Activated naive CD8-positive, alpha-beta T cell (primary cell): ENCODE measurements around the gene TBCK.

ENCODE experiments used
- H3K27ac Mint-ChIP-seq: one replicate; pipeline ENCODE4 v1.8.0; 2021; ENCODE audit warnings: mixed read lengths
- H3K27me3 Mint-ChIP-seq: one replicate; pipeline ENCODE4 v1.8.0; 2021; ENCODE audit warnings: mixed read lengths
- H3K36me3 Mint-ChIP-seq: one replicate; pipeline ENCODE4 v1.8.0; 2021; ENCODE audit warnings: mixed read lengths
- H3K4me1 Mint-ChIP-seq: one replicate; pipeline ENCODE4 v1.8.0; 2021; ENCODE audit warnings: low read depth, mixed read lengths
- H3K4me3 Mint-ChIP-seq: one replicate; pipeline ENCODE4 v1.8.0; 2021; ENCODE audit warnings: mild to moderate bottlenecking, mixed read lengths
- H3K9me3 Mint-ChIP-seq: one replicate; pipeline ENCODE4 v1.8.0; 2021; ENCODE audit warnings: low read depth, mixed read lengths

The TBCK gene

DNA sequence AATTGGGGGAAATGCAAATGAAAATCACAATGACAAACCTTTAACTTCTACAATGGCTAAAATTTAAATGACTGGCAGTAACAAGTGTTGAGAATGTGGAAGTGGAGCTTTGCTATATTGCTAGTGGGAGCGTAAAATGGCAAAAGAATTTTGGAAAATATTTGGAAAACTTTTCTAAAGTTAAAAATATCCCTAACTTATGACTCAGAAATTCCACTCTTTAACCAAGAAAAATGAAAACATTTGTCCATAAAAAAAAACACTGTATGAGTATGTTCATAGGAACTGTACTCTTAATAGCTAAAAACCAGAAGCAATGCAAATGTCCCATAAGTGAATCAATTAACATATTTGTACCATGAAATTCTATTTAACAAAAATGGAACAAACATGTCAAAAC lies 3.6 kb downstream of the TBCK start:
- H3K27ac Mint-ChIP-seq, result peak overlapping the region; percentile 77
- H3K36me3 Mint-ChIP-seq, result peaks cover 2% of the 10 kb centered on the region
- no peaks in the 10 kb centered on the region for H3K27me3 Mint-ChIP-seq
- H3K9me3 Mint-ChIP-seq, result no peaks in the 10 kb centered on the region
- H3K4me1 Mint-ChIP-seq, result peaks cover 48% of the 10 kb centered on the region
- H3K4me3 Mint-ChIP-seq, result no peak overlapping the region

DNA sequence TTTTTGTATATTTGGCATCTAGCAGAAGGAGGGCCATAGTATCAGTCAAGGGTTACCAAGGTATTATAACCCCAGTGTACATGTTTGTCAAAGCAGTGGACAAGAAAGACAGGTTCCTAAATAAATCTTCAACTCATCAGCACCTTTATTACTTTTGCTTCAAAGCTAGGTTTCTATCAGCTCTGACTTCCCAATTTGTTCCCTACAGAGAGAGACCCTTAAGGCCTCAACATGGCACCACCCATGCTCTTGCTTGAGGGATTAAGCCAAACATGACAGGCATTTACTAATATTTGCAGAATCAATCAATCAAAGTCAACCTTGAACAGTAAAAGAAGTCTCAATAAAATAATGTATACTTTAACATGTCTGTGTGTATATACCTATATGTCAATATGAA lies 9.4 kb downstream of the TBCK start:
- Mint-ChIP-seq H3K4me1 (peaks cover 36% of the 10 kb centered on the region), H3K27ac (no peak overlapping the region), H3K36me3 (peaks cover 20% of the 10 kb centered on the region), H3K4me3 (no peak overlapping the region), H3K9me3 (no peaks in the 10 kb centered on the region), H3K27me3 (no peaks in the 10 kb centered on the region)

DNA sequence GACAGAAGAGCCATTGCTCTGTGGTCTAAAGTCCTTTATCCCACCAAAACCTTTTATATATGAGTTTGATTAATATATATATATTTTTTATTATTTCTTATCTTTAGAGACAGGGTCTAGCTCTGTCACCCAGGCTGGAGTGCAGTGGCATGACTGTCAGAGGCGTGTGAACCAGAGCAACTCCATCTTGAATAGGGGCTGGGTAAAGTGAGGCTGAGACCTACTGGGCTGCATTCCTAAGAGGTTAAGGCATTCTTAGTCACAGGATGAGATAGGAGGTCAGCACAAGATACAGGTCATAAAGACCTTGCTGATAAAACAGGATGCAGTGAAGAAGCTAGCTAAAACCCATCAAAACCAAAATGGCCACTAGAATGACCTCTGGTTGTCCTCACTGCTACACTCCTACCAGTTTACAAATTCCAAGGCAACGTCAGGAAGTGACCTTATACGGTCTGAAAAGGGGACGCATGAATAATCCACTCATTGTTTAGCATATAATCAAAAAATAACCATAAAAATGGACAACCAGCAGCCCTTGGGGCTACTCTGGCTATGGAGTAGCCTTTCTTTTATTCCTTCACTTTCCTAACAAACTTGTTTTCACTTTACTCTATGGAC lies 10.5 kb downstream of the TBCK start:
- Mint-ChIP-seq H3K27me3 (no peaks in the 10 kb centered on the region), H3K27ac (no peak overlapping the region), H3K36me3 (peaks cover 21% of the 10 kb centered on the region), H3K9me3 (no peaks in the 10 kb centered on the region), H3K4me1 (peaks cover 35% of the 10 kb centered on the region), H3K4me3 (no peak overlapping the region)

DNA sequence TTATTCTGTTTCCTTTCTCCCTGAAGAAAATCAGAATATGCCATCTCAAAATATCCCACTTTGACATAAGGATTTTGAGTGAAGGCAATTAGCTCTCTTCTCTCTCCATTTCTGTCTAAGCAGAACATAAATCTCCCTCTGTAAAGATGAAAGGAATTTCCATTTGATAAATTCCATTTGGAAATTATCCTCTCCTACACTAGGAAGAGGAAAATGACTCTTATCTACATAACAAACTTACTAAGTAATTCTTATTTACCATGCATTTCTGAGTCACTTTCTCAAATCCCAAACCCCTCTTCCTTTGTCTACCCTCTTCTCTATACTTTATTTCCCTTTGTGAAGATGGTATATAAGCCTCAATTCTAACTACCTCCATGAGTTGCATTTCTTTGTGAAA lies 11.4 kb downstream of the TBCK start:
- Mint-ChIP-seq H3K9me3 (no peaks in the 10 kb centered on the region), H3K27me3 (no peaks in the 10 kb centered on the region), H3K4me1 (peaks cover 30% of the 10 kb centered on the region), H3K27ac (no peak overlapping the region), H3K36me3 (peaks cover 26% of the 10 kb centered on the region), H3K4me3 (no peak overlapping the region)

DNA sequence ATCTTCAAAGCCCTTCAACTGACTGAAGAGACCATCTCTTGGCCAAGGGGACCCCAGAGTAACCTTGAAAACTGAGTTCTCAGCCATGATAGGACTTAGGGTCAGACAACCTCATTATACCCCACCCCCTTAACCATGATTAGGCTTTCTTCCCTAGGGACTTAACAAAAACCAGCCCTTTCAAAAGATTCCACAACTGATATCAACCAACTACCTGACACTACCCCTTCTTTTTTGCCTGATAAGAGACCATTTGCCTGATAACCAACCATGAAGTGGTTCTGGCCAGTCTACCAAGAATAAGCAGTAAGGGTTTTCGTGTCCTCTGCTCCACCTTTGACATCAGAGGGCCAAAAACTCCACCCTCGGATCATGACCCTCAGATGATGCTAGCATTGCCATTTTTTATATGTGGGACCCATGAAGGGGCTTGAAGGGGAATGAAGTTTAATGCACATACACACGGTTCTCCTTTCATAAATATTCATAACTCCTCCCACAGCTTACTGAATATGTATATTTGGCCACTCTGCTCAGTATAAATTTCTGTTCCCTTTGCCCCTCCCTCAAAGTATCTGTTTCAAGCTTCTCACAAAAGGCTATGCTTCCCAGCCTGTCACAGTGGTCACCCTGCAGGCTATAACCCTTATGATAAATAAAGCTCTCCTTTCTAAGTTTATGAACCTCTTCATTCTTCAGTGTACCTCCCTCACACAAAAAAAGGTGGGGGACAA lies 12.3 kb downstream of the TBCK start:
- no peak overlapping the region for H3K27ac Mint-ChIP-seq
- no peak overlapping the region for H3K4me3 Mint-ChIP-seq
- peaks cover 28% of the 10 kb centered on the region for H3K4me1 Mint-ChIP-seq
- no peaks in the 10 kb centered on the region for H3K27me3 Mint-ChIP-seq
- H3K9me3 Mint-ChIP-seq, result no peaks in the 10 kb centered on the region
- peaks cover 27% of the 10 kb centered on the region for H3K36me3 Mint-ChIP-seq

DNA sequence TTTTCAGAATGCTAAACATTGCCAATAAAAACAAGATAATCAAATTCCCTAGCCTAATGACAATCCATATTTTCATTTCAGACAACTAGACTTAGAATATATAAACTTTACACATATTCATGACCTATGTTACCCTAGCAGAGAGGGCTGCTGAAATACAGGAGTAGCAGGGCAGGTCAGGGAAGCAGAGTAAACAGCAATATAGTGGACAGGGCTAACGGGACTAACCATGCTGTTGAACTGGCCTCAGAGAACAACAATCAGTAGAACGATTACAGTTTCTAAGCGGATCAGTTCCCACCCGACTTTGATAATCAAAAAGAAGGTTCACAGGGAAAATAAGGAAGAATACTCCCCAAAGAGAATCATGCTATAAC lies 14.0 kb downstream of the TBCK start:
- Mint-ChIP-seq H3K4me3 (no peak overlapping the region), H3K36me3 (peaks cover 26% of the 10 kb centered on the region), H3K9me3 (no peaks in the 10 kb centered on the region), H3K4me1 (peaks cover 27% of the 10 kb centered on the region), H3K27me3 (no peaks in the 10 kb centered on the region), H3K27ac (no peak overlapping the region)

DNA sequence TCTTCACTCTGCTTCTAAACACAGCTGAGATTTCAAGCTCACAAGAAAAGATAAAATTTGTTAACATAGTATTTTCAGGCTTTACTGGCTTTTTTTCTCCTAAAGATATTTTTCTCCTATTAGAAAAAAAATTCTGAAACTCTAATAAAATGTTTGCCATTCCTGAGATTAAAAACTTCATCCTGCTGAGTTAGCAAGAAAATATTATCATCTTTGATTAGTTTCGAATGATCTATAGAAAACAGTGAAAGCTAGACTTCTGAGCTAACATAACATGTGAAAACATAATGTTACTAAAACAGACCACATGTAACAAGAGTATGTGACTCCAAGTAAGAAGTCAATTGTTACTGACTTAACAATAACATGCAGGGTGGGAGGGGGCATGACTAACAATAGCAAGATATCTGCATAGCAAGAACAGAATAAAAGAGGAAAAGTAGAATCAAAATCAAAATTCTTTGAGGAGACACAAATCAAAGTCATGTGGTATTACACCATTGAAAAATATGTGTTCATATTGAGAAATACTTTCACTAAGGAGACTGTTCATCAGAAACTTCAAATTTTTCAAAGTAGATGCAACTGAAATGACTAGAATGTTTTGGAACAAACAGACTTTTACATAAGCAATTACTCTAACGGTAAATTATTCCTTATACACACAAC lies 14.5 kb downstream of the TBCK start:
- Mint-ChIP-seq H3K27ac (no peak overlapping the region), H3K4me3 (no peak overlapping the region), H3K36me3 (peaks cover 24% of the 10 kb centered on the region), H3K27me3 (no peaks in the 10 kb centered on the region), H3K9me3 (no peaks in the 10 kb centered on the region), H3K4me1 (peaks cover 24% of the 10 kb centered on the region)

DNA sequence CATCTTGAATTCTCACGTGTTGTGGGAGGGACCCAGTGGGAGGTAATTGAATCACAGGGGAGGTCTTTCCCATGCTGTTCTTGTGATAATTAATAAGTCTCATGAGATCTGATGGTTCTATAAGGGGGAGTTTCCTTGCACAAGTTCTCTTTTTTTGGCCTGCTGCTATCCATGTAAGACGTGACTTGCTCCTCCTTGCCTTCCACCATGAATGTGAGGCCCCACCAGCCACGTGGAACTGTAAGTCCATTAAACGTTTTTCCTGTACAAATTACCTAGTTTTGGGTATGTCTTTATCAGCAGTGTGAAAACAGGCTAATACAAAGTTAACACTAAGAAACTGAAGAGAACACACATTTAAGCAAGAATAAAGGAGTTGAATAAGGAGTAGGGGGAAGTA lies 16.0 kb downstream of the TBCK start:
- no peaks in the 10 kb centered on the region for H3K9me3 Mint-ChIP-seq
- no peaks in the 10 kb centered on the region for H3K27me3 Mint-ChIP-seq
- peaks cover 28% of the 10 kb centered on the region for H3K36me3 Mint-ChIP-seq
- no peak overlapping the region for H3K4me3 Mint-ChIP-seq
- no peak overlapping the region for H3K27ac Mint-ChIP-seq
- peaks cover 27% of the 10 kb centered on the region for H3K4me1 Mint-ChIP-seq

DNA sequence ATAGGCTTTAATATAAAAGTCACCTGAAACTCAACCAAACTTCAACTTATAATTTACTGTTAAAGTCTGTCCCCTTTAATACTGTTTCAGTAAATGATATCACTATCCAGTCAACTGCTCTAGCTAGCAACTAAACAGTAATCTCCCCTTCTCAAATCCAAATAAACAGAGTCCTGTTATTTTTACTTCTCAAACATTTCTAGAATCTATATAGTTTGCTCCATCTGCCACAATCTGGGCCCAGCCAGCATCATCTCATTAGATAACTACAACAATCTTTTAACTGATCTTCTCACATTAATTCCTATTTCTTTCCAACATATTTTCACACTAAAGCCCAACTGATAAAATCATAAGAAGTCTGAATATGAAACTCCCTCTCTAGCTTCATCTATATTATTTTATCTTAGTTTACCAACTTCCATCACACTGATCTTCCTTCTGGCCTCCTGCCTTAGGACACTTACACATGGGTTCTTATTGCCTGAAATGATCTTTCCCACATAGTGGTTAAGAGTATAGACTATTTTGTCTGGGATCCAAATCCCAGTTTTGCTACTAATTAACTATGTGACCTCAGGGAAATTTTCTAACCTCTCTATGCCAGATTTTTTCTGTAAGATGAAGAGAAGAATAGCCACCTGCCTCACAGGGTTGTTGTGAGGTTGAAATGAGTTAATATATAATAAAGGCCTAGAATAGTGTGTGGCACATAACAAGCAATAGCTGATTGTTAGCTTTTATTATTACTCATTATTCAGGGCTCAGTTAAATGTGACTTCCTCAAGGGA lies 18.6 kb downstream of the TBCK start:
- H3K36me3 Mint-ChIP-seq, result peaks cover 23% of the 10 kb centered on the region
- H3K9me3 Mint-ChIP-seq, result no peaks in the 10 kb centered on the region
- H3K27ac Mint-ChIP-seq, result no peak overlapping the region
- H3K4me3 Mint-ChIP-seq, result no peak overlapping the region
- no peaks in the 10 kb centered on the region for H3K27me3 Mint-ChIP-seq
- peaks cover 17% of the 10 kb centered on the region for H3K4me1 Mint-ChIP-seq

DNA sequence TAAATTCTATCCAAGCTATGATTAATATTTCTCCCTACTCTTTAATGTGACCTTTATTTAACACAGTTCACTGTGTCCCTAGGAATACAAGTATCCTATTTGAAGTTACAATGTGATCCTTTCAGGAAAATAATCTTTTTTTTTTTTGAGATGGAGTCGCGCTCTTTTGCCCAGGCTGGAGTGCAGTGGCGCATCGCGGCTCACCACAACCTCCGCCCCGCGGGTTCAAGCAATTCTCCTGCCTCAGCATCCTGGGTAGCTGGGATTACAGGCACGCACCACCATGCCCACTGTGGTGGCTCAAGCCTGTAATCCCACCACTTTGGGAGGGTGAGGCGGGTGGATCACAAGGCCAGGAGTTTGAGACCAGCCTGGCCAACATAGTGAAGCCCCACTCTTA lies 21.9 kb downstream of the TBCK start:
- Mint-ChIP-seq H3K27me3 (no peaks in the 10 kb centered on the region), H3K9me3 (no peaks in the 10 kb centered on the region), H3K36me3 (peaks cover 18% of the 10 kb centered on the region), H3K4me1 (peaks cover 7% of the 10 kb centered on the region), H3K4me3 (no peak overlapping the region), H3K27ac (no peak overlapping the region)

DNA sequence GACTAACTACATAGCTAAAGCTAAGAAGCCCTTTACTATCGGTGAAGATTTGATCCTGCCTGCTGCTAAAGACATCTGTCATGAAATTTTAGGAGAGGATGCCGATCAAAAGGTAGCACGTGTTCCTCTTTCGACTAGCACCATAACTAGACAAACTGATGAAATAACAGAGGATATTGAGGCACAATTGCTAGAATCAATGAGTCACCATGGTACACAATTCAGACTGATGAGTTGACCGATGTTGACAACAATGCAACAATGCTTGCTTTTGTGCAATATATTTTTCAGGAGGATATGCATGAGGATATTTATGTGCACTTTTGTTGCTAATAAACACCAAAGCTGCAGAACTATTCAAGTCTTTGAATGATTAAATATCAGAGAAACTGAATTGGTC lies 24.3 kb downstream of the TBCK start:
- H3K4me1 Mint-ChIP-seq, result peaks cover 3% of the 10 kb centered on the region
- no peak overlapping the region for H3K4me3 Mint-ChIP-seq
- no peak overlapping the region for H3K27ac Mint-ChIP-seq
- H3K36me3 Mint-ChIP-seq, result peaks cover 21% of the 10 kb centered on the region
- H3K27me3 Mint-ChIP-seq, result no peaks in the 10 kb centered on the region
- no peaks in the 10 kb centered on the region for H3K9me3 Mint-ChIP-seq

DNA sequence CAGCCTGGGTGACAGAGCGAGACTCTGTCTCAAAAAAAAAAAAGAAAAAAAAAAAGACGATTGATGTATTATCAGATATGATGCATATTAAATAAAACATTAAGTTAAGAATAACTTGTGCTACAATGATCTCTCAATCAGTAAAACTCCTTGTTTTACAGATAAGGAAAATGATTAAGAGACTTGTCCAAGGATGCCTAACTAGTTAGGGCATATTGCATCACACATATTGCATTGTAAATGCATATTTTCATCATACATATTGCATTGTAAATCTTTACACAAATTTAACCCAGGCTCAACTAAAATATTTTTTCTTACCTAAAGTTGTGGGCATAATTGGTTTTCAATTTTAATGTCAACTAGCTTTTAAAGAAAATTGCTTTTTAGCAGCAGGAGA lies 26.3 kb downstream of the TBCK start:
- no peaks in the 10 kb centered on the region for H3K27me3 Mint-ChIP-seq
- H3K4me1 Mint-ChIP-seq, result peaks cover 8% of the 10 kb centered on the region
- no peaks in the 10 kb centered on the region for H3K9me3 Mint-ChIP-seq
- no peak overlapping the region for H3K4me3 Mint-ChIP-seq
- H3K36me3 Mint-ChIP-seq, result peaks cover 14% of the 10 kb centered on the region
- H3K27ac Mint-ChIP-seq, result no peak overlapping the region

DNA sequence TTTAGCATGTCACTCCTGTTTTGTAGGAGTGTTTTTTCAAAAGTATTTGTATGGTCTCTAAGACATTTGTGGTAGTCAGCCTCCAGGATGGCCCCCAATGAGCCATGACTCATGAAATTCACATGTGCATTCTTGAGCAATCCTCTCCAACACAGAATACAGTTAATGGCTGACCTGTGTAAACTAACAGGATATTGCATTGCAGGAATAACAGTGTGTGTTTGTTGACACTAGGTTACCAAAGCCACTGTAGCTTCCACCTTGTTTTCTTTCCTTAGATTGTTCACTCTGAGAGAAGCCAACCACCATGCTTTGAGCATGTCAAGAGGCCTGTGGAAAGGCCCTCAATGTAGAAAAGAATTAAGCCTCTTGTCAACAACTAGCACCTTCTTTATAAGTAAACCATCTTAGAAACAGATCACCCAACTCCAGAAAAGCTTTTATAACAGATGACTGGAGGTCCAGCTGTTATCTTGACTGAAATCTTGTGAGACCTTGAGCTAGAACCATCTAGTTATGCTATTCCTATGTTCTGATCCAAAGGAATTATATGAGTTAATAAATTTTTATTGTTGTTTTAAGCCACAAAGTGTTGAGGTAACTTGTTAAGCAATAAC lies 28.5 kb downstream of the TBCK start:
- Mint-ChIP-seq H3K4me3 (no peak overlapping the region), H3K4me1 (peaks cover 11% of the 10 kb centered on the region), H3K27ac (no peak overlapping the region), H3K9me3 (no peaks in the 10 kb centered on the region), H3K27me3 (no peaks in the 10 kb centered on the region), H3K36me3 (peaks cover 21% of the 10 kb centered on the region)

DNA sequence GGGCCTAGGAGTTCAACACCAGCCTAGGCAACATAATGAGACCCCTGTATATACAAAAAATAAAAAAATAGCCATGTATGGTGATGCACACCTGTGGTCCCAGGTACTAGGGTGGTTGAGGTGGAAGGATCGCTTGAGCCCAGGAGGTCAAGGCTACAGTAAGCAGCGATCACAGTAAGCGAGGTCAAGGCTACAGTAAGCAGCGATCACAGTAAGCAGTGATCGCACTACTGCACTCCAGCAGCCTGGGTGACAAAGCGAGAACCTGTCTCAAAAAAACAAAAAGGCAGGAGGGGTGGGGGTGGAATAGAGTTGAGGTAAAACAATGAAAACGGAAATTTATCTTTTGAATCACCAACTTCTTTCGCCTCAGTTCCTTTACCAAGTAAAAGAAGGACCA lies 29.4 kb downstream of the TBCK start:
- Mint-ChIP-seq H3K4me1 (peaks cover 11% of the 10 kb centered on the region), H3K27ac (no peak overlapping the region), H3K36me3 (peaks cover 23% of the 10 kb centered on the region), H3K4me3 (no peak overlapping the region), H3K27me3 (no peaks in the 10 kb centered on the region), H3K9me3 (no peaks in the 10 kb centered on the region)

DNA sequence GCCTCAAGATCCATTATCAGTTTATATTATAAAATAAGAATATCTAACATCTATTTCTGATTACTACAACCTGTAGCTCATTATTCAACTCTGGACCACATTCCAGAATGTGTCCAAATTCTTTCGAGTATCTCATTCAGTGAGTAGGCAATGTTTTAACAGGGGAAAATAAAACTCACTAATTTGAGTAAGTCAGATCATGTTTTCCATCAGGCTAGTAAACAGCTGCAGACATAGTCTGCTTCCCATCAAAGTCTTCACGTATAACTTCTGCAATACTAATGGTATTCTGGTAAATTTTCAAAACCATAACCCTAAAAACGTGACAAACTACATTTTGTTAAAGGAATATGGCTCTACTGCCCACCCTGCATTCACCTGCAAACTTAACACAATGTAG lies 31.8 kb downstream of the TBCK start:
- H3K36me3 Mint-ChIP-seq, result peaks cover 19% of the 10 kb centered on the region
- no peak overlapping the region for H3K4me3 Mint-ChIP-seq
- H3K27ac Mint-ChIP-seq, result peak overlapping the region; percentile 16
- peaks cover 11% of the 10 kb centered on the region for H3K4me1 Mint-ChIP-seq
- H3K27me3 Mint-ChIP-seq, result no peaks in the 10 kb centered on the region
- no peaks in the 10 kb centered on the region for H3K9me3 Mint-ChIP-seq
